Suprapubic skin (tissue), 4 donors: Measurements from ENCODE around the gene RNLS.

Experiments
- EP300 ChIP-seq: sonication (generic); formaldehyde crosslinking; IDR thresholded peaks from one replicate; pipeline ENCODE4 v1.6.1; 2017; ENCODE audit warnings: antibody characterized with exemption
- POLR2A ChIP-seq, 2 donors: fragments of 450-650 bp; IDR thresholded peaks; one replicate each; pipeline ENCODE4 v1.6.1; 2017; ENCODE audit warnings: antibody characterized with exemption in 2 of 2, mild to moderate bottlenecking in 2 of 2, moderate library complexity in 2 of 2
- POLR2AphosphoS5 ChIP-seq, 3 donors: sonication (generic); formaldehyde crosslinking; IDR thresholded peaks; one replicate each; pipeline ENCODE4 v1.6.1; 2017; ENCODE audit warnings: antibody characterized with exemption in 3 of 3
- TF ChIP-seq, protein P1 (sequence below), 2 donors: fragments of 200-600 bp in 1 of 2; fragments of 450-650 bp in 1 of 2; sonication (generic) in 1 of 2; IDR thresholded peaks; one replicate each; pipeline ENCODE4 v1.5.1; 2016 to 2019; ENCODE audit warnings: antibody characterized with exemption in 2 of 2, mild to moderate bottlenecking in 1 of 2, moderate library complexity in 1 of 2

DNA sequence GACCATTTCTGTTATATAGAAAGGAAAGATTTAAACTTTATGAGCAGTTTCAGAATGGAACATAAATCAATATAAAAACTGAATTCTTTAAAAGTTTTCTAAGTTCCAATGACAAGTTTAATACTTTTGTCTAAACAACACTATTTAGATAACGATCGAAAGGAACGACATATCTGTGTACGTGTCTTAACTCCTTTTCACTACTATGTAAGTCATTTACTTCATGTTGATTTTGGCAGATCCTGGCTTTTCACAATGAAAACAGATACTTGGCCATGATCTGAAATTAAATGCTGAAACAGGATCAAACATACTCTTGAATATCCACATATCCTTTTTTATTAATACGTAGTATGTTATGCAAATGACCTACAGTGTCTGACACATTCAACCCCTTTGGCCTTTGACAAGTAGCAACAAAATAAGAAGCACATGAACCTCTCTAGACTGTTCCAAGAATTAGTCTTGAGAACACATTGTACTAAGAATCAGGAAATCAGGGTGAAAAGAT lies 41.9 kb downstream of the RNLS start:
- no peak for TF ChIP-seq POLR2A (IDR thresholded peaks at IDR 0.05)
- TF ChIP-seq, protein P1, sequence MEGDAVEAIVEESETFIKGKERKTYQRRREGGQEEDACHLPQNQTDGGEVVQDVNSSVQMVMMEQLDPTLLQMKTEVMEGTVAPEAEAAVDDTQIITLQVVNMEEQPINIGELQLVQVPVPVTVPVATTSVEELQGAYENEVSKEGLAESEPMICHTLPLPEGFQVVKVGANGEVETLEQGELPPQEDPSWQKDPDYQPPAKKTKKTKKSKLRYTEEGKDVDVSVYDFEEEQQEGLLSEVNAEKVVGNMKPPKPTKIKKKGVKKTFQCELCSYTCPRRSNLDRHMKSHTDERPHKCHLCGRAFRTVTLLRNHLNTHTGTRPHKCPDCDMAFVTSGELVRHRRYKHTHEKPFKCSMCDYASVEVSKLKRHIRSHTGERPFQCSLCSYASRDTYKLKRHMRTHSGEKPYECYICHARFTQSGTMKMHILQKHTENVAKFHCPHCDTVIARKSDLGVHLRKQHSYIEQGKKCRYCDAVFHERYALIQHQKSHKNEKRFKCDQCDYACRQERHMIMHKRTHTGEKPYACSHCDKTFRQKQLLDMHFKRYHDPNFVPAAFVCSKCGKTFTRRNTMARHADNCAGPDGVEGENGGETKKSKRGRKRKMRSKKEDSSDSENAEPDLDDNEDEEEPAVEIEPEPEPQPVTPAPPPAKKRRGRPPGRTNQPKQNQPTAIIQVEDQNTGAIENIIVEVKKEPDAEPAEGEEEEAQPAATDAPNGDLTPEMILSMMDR (IDR thresholded peaks at IDR 0.05), result no peak
- TF ChIP-seq POLR2AphosphoS5 (IDR thresholded peaks at IDR 0.05), result no peak
- no peak for TF ChIP-seq EP300
